Duodenal mucosa (tissue), 2 donors: ENCODE results near the gene ACAP1.
"Not testable (repeated sequence)": the region's sequence is repeated elsewhere in the genome, so short reads cannot be mapped to it uniquely, and the experiment has no call there.

Source experiments
- H3K27ac ChIP-seq: one replicate; pipeline ENCODE4 v1.7.0; 2013; ENCODE audit warnings: low read depth, low read length
- H3K27me3 ChIP-seq, 2 donors: one replicate each; pipeline ENCODE4 v1.7.0; 2013; ENCODE audit warnings: low read length in 2 of 2, control low read depth in 1 of 2; ENCODE audit not compliant: insufficient read depth in 2 of 2, control insufficient read depth in 1 of 2
- H3K36me3 ChIP-seq, 2 donors: one replicate each; pipeline ENCODE4 v1.7.0; 2013; ENCODE audit warnings: low read length in 2 of 2, control low read depth in 1 of 2; ENCODE audit not compliant: insufficient read depth in 2 of 2, control insufficient read depth in 1 of 2
- H3K4me1 ChIP-seq, 2 donors: one replicate each; pipeline ENCODE4 v1.7.0; 2013; ENCODE audit warnings: low read length in 2 of 2, control low read depth in 1 of 2; ENCODE audit not compliant: insufficient read depth in 2 of 2, control insufficient read depth in 1 of 2
- H3K4me3 ChIP-seq, 2 donors: one replicate each; pipeline ENCODE4 v1.7.0; 2013; ENCODE audit warnings: low read length in 2 of 2, low read depth in 1 of 2
- H3K9ac ChIP-seq, 2 donors: one replicate each; pipeline ENCODE4 v1.7.0; 2013; ENCODE audit warnings: low read length in 2 of 2, low read depth in 1 of 2
- H3K9me3 ChIP-seq, 2 donors: one replicate each; pipeline ENCODE4 v1.7.0; 2013; ENCODE audit warnings: low read length in 2 of 2, control low read depth in 1 of 2; ENCODE audit not compliant: control insufficient read depth in 1 of 2

Gene ACAP1

GRCh38 chr17:7329374-7329996, 6.8 kb upstream of the ACAP1 start:
- H3K4me3 ChIP-seq: peak overlapping the region; percentile 98
- H3K36me3 ChIP-seq: peaks cover 3 to 19% of the 10 kb centered on the region in 2 donors
- H3K9ac ChIP-seq: peak overlapping the region; percentile 56 to 91
- H3K9me3 ChIP-seq: no peaks in the 10 kb centered on the region
- peak overlapping the region; percentile 96 for H3K27ac ChIP-seq
- H3K4me1 ChIP-seq: peaks cover 7 to 22% of the 10 kb centered on the region in 2 donors
- H3K27me3 ChIP-seq: no peaks in the 10 kb centered on the region

- peaks cover 0 to 14% of the 10 kb centered on the region in 2 donors for H3K36me3 ChIP-seq
- H3K9me3 ChIP-seq: no peaks in the 10 kb centered on the region
- peak overlapping the region; percentile 56 to 91 for H3K9ac ChIP-seq
- peak overlapping the region; percentile 98 for H3K4me3 ChIP-seq
- H3K27me3 ChIP-seq: no peaks in the 10 kb centered on the region
- H3K27ac ChIP-seq: peak overlapping the region; percentile 96
- peaks cover 12 to 27% of the 10 kb centered on the region in 2 donors for H3K4me1 ChIP-seq
Observed at GRCh38 chr17:7329997-7330637, 6.2 kb upstream of the ACAP1 start.

- peaks cover 12 to 29% of the 10 kb centered on the region in 2 donors for H3K4me1 ChIP-seq
- H3K9ac ChIP-seq: peak overlapping the region in 1 of 2 donors; percentile 38
- H3K4me3 ChIP-seq: peak overlapping the region; percentile 98
- H3K9me3 ChIP-seq: no peaks in the 10 kb centered on the region
- H3K27me3 ChIP-seq: no peaks in the 10 kb centered on the region
- peak overlapping the region; percentile 3 for H3K27ac ChIP-seq
- peaks cover 0 to 9% of the 10 kb centered on the region in 2 donors for H3K36me3 ChIP-seq
Observed at GRCh38 chr17:7330638-7331015, 5.7 kb upstream of the ACAP1 start.

GRCh38 chr17:7332111-7332510, 4.2 kb upstream of the ACAP1 start:
- H3K27me3 ChIP-seq: no peaks in the 10 kb centered on the region
- no peaks in the 10 kb centered on the region for H3K9me3 ChIP-seq
- no peak overlapping the region for H3K9ac ChIP-seq
- H3K27ac ChIP-seq: no peak overlapping the region
- no peak overlapping the region for H3K4me3 ChIP-seq
- no peaks in the 10 kb centered on the region for H3K36me3 ChIP-seq
- peaks cover 12 to 29% of the 10 kb centered on the region in 2 donors for H3K4me1 ChIP-seq

GRCh38 chr17:7332600-7333069, 3.7 kb upstream of the ACAP1 start:
- not testable (repeated sequence) for H3K27me3 ChIP-seq, H3K4me3 ChIP-seq, H3K27ac ChIP-seq, H3K9me3 ChIP-seq, H3K36me3 ChIP-seq, H3K9ac ChIP-seq
- peaks cover 12 to 28% of the 10 kb centered on the region in 2 donors for H3K4me1 ChIP-seq

GRCh38 chr17:7334938-7335538, 1.3 kb upstream of the ACAP1 start:
- Histone ChIP-seq H3K27me3 (no peaks in the 10 kb centered on the region), H3K9ac (no peak overlapping the region), H3K27ac (no peak overlapping the region), H3K4me1 (peaks cover 4 to 16% of the 10 kb centered on the region in 2 donors), H3K9me3 (no peaks in the 10 kb centered on the region), H3K4me3 (no peak overlapping the region), H3K36me3 (no peaks in the 10 kb centered on the region)

GRCh38 chr17:7335765-7336164, 564 bp upstream of the ACAP1 start:
- H3K27ac ChIP-seq, H3K36me3 ChIP-seq, H3K9ac ChIP-seq, H3K4me3 ChIP-seq, H3K27me3 ChIP-seq, H3K9me3 ChIP-seq: not testable (repeated sequence)
- peaks cover 4 to 11% of the 10 kb centered on the region in 2 donors for H3K4me1 ChIP-seq

- not testable (repeated sequence) for H3K27ac ChIP-seq, H3K9me3 ChIP-seq, H3K9ac ChIP-seq, H3K36me3 ChIP-seq, H3K4me1 ChIP-seq, H3K27me3 ChIP-seq
- peak overlapping the region in 1 of 2 donors; percentile 61 for H3K4me3 ChIP-seq
Observed at GRCh38 chr17:7337600-7337999, 1.3 kb downstream of the ACAP1 start.

- H3K9ac ChIP-seq: no peak overlapping the region
- peaks cover 0 to 2% of the 10 kb centered on the region in 2 donors for H3K4me1 ChIP-seq
- H3K9me3 ChIP-seq: no peaks in the 10 kb centered on the region
- no peaks in the 10 kb centered on the region for H3K36me3 ChIP-seq
- H3K4me3 ChIP-seq: no peak overlapping the region
- H3K27ac ChIP-seq: no peak overlapping the region
- H3K27me3 ChIP-seq: peaks cover 0 to 5% of the 10 kb centered on the region in 2 donors
Observed at GRCh38 chr17:7340179-7340578, 3.9 kb downstream of the ACAP1 start.

GRCh38 chr17:7341842-7342241, 5.5 kb downstream of the ACAP1 start:
- H3K36me3 ChIP-seq: no peaks in the 10 kb centered on the region
- H3K9me3 ChIP-seq: no peaks in the 10 kb centered on the region
- H3K27me3 ChIP-seq: peaks cover 0 to 5% of the 10 kb centered on the region in 2 donors
- H3K4me1 ChIP-seq: no peaks in the 10 kb centered on the region
- no peak overlapping the region for H3K27ac ChIP-seq
- no peak overlapping the region for H3K4me3 ChIP-seq
- no peak overlapping the region for H3K9ac ChIP-seq
